ENCODE data around the gene HS3ST3B1. TPM values are rescaled to one million over a fixed set of nuclear protein-coding genes. Genes with fewer than 3 reads are reported as not detected.
A peak's percentile ranks its signal among the peaks of the same experiment; 100 is the strongest.

The HS3ST3B1 gene
- polyA plus RNA-seq (2013, experiment 1 of 2), result 12.2 TPM
- 9.6 TPM for polyA plus RNA-seq (2013, experiment 2 of 2)

DNA sequence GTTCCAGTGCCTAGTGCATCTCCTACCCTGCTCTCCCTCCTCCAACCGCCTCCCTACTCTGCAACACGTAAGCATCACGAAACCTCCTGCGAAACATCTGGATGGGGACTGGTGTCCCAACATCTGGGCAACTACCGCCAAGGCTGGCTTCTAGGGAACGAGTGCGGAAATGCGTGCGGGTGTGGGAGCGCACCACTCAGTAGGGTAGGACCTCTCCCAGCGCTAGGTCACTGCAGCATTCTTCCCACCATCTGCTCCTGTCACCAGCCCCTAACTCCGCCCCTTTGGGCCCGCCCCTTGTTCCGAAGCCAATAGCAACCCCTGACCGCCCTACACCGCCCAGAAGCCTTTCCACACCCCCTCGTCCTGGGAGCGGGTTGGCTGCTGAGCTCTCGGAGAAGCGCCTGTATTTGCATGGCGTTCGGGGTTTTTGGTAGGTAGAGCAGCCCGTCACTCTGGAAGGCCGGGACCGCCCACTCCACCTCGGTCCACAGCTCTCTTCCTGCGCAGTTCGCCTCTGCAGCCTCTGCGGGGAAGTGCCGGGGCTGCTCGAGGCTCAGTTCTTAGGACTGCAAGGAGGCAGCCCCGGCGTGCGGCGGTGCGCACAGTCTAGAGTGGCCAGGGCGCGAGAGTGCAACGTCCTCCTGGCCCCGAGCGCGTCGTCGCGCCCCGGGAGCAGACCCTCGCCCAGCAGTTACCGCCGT is at the start of gene HS3ST3B1:
Gene HS3ST3B1 (plus strand): TSS at position 507 of the 704 bp plus-strand sequence. CDS start 438 bp downstream, outside the sequence.
- H3K4me1 ChIP-seq (ENCODE audit: control insufficient read depth, insufficient read depth, low read length, poor library complexity, severe bottlenecking), result peaks cover 7% of the 10 kb centered on the region
- no peaks in the 10 kb centered on the region for H3K9me3 ChIP-seq (ENCODE audit: control insufficient read depth, low read length)
- WGBS, 2 experiments (ENCODE audit: insufficient coverage in 2 of 2), result 0 to 1% methylated on average over 34 to 38 of the region's 49 CpGs
- H3K27ac ChIP-seq (ENCODE audit: low read depth, low read length, severe bottlenecking), result peak within 1 kb of the TSS; percentile 71
- H3K4me3 ChIP-seq (ENCODE audit: extremely low read depth, insufficient read depth, low read length, poor library complexity, severe bottlenecking), result peak within 1 kb of the TSS; percentile 70
- H3K36me3 ChIP-seq (ENCODE audit: control insufficient read depth, insufficient read depth, low read length), result no peaks in the 10 kb centered on the region

DNA sequence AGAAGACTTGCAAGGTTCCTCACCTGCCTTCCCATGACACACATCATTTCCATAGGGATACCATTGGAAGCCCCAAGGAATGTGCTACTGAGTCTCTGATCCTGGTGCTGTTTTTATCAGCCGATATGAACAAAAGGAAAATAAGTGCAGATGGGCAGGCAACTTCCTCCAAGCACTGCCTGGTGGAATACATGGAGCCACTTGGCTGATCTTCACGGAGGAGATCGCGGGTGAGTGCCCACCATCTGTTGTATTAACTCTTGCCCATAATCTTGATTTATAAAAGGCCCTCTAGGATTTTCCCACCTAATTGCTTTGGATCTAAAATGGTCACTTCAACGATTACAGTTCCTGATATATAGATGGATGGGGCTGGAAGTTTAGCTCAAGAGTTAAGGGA is 39.5 kb upstream of the HS3ST3B1 start:
- 89 to 98% methylated on average over 5 of the region's 5 CpGs for WGBS, 2 experiments (ENCODE audit: insufficient coverage in 2 of 2)
- Histone ChIP-seq H3K27ac (ENCODE audit: low read depth, low read length, severe bottlenecking) (no peak overlapping the region), H3K9me3 (ENCODE audit: control insufficient read depth, low read length) (no peaks in the 10 kb centered on the region), H3K36me3 (ENCODE audit: control insufficient read depth, insufficient read depth, low read length) (no peaks in the 10 kb centered on the region), H3K4me1 (ENCODE audit: control insufficient read depth, insufficient read depth, low read length, poor library complexity, severe bottlenecking) (no peaks in the 10 kb centered on the region), H3K4me3 (ENCODE audit: extremely low read depth, insufficient read depth, low read length, poor library complexity, severe bottlenecking) (no peak overlapping the region)

DNA sequence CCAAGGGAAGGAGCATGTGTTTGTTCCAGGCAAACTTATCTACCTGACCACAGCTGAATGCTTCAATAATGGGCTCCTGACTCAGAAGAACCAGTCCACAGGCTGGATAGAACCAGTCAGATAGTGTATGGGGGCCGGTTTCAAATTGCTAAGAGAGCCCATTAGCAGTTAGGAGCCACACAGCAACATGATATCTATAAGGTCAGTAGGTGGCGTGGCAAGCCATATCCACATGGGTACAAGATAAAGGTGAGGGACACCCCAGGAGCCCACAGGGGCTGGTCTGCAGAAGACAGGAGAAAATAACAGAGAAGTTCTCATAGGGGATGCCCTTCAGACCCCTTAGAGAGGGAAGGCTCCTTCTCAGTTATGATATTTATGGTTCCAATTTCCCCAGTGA is 32.6 kb upstream of the HS3ST3B1 start:
- WGBS, 2 experiments (ENCODE audit: insufficient coverage in 2 of 2), result 71 to 100% methylated on average over 1 of the region's 2 CpGs
- Histone ChIP-seq H3K27ac (ENCODE audit: low read depth, low read length, severe bottlenecking) (no peak overlapping the region), H3K4me3 (ENCODE audit: extremely low read depth, insufficient read depth, low read length, poor library complexity, severe bottlenecking) (no peak overlapping the region), H3K9me3 (ENCODE audit: control insufficient read depth, low read length) (no peaks in the 10 kb centered on the region), H3K36me3 (ENCODE audit: control insufficient read depth, insufficient read depth, low read length) (no peaks in the 10 kb centered on the region), H3K4me1 (ENCODE audit: control insufficient read depth, insufficient read depth, low read length, poor library complexity, severe bottlenecking) (no peaks in the 10 kb centered on the region)

DNA sequence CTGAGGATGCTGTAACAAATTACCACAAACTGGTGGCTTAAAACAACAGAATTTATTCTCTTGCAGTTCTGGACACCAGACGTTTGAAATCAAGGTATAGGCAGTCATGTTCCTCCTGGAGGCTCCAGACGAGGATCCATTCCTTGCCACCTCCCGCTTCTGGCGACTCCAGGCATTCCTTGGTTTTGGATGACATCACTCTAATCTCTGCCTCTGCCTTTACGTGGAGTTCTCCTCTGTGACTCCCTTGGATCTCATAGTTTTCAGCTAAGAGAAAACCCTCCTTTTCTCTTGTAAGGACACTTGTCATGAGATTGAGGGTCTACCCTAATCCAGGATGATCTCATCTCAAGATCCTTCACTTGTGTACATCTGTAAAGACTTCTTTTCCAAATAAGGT is 31.4 kb upstream of the HS3ST3B1 start:
- H3K27ac ChIP-seq (ENCODE audit: low read depth, low read length, severe bottlenecking), result no peak overlapping the region
- 62 to 80% methylated on average over 3 to 5 of the region's 5 CpGs for WGBS, 2 experiments (ENCODE audit: insufficient coverage in 2 of 2)
- no peaks in the 10 kb centered on the region for H3K36me3 ChIP-seq (ENCODE audit: control insufficient read depth, insufficient read depth, low read length)
- no peak overlapping the region for H3K4me3 ChIP-seq (ENCODE audit: extremely low read depth, insufficient read depth, low read length, poor library complexity, severe bottlenecking)
- no peaks in the 10 kb centered on the region for H3K4me1 ChIP-seq (ENCODE audit: control insufficient read depth, insufficient read depth, low read length, poor library complexity, severe bottlenecking)
- H3K9me3 ChIP-seq (ENCODE audit: control insufficient read depth, low read length), result no peaks in the 10 kb centered on the region

DNA sequence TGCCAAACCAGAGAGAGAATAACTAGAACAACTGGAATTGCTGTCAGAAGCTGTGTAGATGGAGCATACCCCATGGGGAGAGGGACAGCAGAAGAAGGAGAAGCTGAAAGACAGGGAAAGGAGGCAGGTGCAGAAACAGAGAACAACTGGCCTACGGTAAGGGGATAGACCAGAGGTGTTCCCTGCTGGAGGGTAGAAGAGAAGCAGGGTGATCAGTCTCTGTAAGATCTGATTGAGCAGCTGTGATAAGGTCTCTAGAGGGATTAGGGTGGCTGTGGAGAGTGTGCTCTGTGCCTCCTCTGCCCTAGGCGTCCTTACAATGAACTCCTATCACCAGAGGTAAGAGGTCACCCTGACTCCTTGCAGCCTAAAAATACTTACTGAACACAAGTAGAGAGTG is 30.4 kb upstream of the HS3ST3B1 start:
- no peaks in the 10 kb centered on the region for H3K9me3 ChIP-seq (ENCODE audit: control insufficient read depth, low read length)
- WGBS, 2 experiments (ENCODE audit: insufficient coverage in 2 of 2), result 80 to 94% methylated on average over 1 of the region's 2 CpGs

DNA sequence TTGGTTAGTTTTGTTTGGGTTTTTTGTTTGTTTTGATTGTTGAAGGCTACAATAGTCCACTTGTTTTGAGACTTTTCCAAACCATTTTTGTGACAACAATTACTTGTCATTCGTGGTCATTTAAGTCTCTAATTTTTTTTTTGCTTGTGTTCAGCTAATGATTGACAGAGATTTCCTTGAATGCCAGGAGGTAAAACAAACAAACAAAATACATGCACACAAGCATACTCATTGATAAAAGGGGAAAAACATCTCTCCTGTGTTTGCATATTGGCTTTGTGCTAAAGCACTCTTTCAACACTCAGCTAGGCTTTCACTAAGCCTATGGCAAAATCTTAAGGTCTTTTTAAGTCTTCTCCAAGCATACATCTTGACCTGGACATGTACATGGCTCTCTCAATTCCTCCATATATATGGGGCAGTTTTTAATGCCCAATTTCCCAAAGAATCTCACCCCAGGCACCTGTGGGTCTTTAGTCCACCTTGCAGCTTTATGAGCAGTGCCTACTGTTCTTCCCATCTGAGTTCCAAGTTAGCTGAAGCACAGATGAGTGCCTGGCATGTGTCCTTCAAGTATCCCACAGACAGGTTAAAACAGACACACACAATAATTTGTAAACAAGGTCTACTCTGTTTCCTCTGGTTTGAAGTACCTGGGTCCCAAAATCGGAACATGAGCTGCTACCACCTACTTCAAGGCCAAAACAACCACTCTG is 24.2 kb upstream of the HS3ST3B1 start:
- no peaks in the 10 kb centered on the region for H3K9me3 ChIP-seq (ENCODE audit: control insufficient read depth, low read length)
- H3K36me3 ChIP-seq (ENCODE audit: control insufficient read depth, insufficient read depth, low read length), result no peaks in the 10 kb centered on the region
- no peak overlapping the region for H3K27ac ChIP-seq (ENCODE audit: low read depth, low read length, severe bottlenecking)
- WGBS, 2 experiments (ENCODE audit: insufficient coverage in 2 of 2), result no CpG with 5 or more reads among the region's 2 CpGs
- H3K4me3 ChIP-seq (ENCODE audit: extremely low read depth, insufficient read depth, low read length, poor library complexity, severe bottlenecking), result no peak overlapping the region
- H3K4me1 ChIP-seq (ENCODE audit: control insufficient read depth, insufficient read depth, low read length, poor library complexity, severe bottlenecking), result no peaks in the 10 kb centered on the region

More for the DNA sequence above, 30.4 kb upstream of the HS3ST3B1 start:
- Histone ChIP-seq H3K36me3 (ENCODE audit: control insufficient read depth, insufficient read depth, low read length) (no peaks in the 10 kb centered on the region), H3K4me3 (ENCODE audit: extremely low read depth, insufficient read depth, low read length, poor library complexity, severe bottlenecking) (no peak overlapping the region), H3K4me1 (ENCODE audit: control insufficient read depth, insufficient read depth, low read length, poor library complexity, severe bottlenecking) (no peaks in the 10 kb centered on the region), H3K27ac (ENCODE audit: low read depth, low read length, severe bottlenecking) (no peak overlapping the region)

DNA sequence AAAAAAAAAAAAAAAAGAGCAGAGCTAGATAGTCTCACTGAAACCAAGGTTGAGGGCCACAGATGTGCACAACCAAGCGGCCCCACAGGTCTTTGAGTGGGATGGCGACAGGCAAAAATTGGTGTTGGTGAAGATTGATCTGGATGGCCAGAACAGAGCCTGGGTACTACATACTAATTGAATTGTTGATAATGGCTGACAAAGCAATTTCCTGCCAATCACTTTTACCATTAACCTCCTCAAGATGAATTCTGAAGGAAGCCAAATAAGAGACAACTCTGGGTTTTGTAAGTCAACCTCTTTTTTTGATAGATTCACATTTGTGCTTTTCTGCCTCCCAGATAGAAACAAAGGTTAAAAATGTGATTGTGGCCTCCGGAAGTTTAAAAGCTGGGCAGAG is 19.4 kb upstream of the HS3ST3B1 start:
- H3K27ac ChIP-seq (ENCODE audit: low read depth, low read length, severe bottlenecking), result no peak overlapping the region
- 80 to 100% methylated on average over 1 to 2 of the region's 3 CpGs for WGBS, 2 experiments (ENCODE audit: insufficient coverage in 2 of 2)
- H3K36me3 ChIP-seq (ENCODE audit: control insufficient read depth, insufficient read depth, low read length), result no peaks in the 10 kb centered on the region
- H3K4me3 ChIP-seq (ENCODE audit: extremely low read depth, insufficient read depth, low read length, poor library complexity, severe bottlenecking), result no peak overlapping the region
- H3K4me1 ChIP-seq (ENCODE audit: control insufficient read depth, insufficient read depth, low read length, poor library complexity, severe bottlenecking), result no peaks in the 10 kb centered on the region
- no peaks in the 10 kb centered on the region for H3K9me3 ChIP-seq (ENCODE audit: control insufficient read depth, low read length)

DNA sequence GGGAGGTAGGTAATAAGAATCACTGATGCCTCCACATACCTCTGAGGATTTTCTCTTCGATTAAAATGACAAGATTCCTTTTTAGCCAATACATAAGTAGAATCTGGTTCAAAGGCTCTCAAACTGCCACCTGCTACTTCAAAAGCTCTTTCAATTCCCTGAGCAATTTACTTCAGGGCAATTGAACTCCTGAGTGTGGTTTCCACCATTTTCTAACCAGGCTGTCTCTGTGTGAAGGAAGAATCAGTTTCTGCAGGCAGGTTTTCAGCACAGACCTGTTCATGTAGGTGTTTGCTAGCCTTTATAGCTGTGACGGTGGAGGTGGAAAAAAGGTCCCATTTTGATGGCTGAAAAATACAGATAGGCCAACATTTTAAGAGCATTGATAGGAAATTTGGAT is 18.2 kb upstream of the HS3ST3B1 start:
- WGBS, 2 experiments (ENCODE audit: insufficient coverage in 2 of 2), result 100% methylated on average over 1 of the region's 2 CpGs; no CpG with 5 or more reads in 1 of the 2 experiments
- H3K27ac ChIP-seq (ENCODE audit: low read depth, low read length, severe bottlenecking), result no peak overlapping the region
- H3K36me3 ChIP-seq (ENCODE audit: control insufficient read depth, insufficient read depth, low read length), result no peaks in the 10 kb centered on the region
- no peak overlapping the region for H3K4me3 ChIP-seq (ENCODE audit: extremely low read depth, insufficient read depth, low read length, poor library complexity, severe bottlenecking)
- H3K4me1 ChIP-seq (ENCODE audit: control insufficient read depth, insufficient read depth, low read length, poor library complexity, severe bottlenecking), result no peaks in the 10 kb centered on the region
- no peaks in the 10 kb centered on the region for H3K9me3 ChIP-seq (ENCODE audit: control insufficient read depth, low read length)

DNA sequence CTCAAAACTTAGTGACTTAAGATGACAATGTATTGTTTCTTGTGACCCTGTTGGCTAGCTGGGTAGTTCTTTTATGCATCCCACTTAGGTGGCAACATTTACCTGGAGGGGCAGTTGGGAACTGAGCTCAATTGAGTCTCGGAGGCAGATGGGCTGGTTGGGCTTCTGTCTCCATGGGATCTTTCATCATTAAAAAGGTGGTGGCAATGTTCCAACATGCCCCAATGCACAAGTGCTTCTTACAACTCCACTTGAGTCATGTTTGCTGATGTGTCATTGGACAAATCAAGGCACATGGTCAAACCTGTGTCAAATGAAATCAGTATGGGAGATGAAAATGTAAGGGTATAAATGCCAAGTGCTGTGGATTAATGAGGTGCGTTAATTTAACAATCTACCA is 11.7 kb upstream of the HS3ST3B1 start:
- no peaks in the 10 kb centered on the region for H3K4me1 ChIP-seq (ENCODE audit: control insufficient read depth, insufficient read depth, low read length, poor library complexity, severe bottlenecking)
- 78% methylated on average over 1 of the region's 2 CpGs; no CpG with 5 or more reads in 1 of the 2 experiments for WGBS, 2 experiments (ENCODE audit: insufficient coverage in 2 of 2)
- no peak overlapping the region for H3K27ac ChIP-seq (ENCODE audit: low read depth, low read length, severe bottlenecking)
- H3K36me3 ChIP-seq (ENCODE audit: control insufficient read depth, insufficient read depth, low read length), result no peaks in the 10 kb centered on the region
- H3K4me3 ChIP-seq (ENCODE audit: extremely low read depth, insufficient read depth, low read length, poor library complexity, severe bottlenecking), result no peak overlapping the region
- H3K9me3 ChIP-seq (ENCODE audit: control insufficient read depth, low read length), result no peaks in the 10 kb centered on the region

DNA sequence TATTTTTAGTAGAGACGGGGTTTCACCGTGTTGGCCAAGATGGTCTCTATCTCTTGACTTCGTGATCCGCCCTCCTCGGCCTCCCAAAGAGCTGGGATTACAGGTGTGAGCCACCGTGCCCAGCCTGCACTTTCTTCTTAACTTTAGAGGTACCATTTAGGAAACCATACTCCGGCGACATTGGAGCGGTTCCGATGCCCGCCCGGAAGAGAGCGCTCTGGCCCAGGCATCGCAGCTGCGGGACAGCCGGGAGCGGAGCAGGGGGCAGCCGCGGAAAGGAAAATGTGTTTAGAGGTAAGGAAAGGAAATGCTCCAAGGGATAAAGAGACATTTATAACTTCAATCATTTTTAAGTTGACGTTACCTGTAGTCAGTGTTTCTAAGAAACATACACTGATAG is 6.0 kb upstream of the HS3ST3B1 start:
- 86 to 90% methylated on average over 9 to 10 of the region's 20 CpGs for WGBS, 2 experiments (ENCODE audit: insufficient coverage in 2 of 2)

DNA sequence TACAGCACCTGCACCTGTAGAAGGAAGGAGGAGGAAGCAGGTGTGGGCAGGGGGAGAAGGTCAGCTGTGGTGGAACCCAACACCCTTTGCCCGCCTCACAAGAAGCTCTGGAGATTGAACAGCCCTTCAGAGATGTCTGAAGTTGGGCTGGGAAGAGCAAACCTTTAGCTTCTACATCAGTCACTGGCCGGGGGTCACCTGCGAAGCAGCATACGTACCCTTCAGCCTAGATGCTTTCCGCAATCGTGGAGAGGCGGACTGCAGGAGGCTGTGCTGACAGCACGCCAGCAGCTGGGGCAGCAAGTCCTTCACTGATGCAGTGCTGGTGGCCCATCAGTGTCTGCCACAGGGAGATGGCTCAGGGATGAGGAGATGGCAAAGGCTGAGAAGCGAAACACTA is 5.2 kb upstream of the HS3ST3B1 start:
- Histone ChIP-seq H3K27ac (ENCODE audit: low read depth, low read length, severe bottlenecking) (no peak overlapping the region), H3K9me3 (ENCODE audit: control insufficient read depth, low read length) (no peaks in the 10 kb centered on the region), H3K36me3 (ENCODE audit: control insufficient read depth, insufficient read depth, low read length) (no peaks in the 10 kb centered on the region), H3K4me3 (ENCODE audit: extremely low read depth, insufficient read depth, low read length, poor library complexity, severe bottlenecking) (no peak overlapping the region), H3K4me1 (ENCODE audit: control insufficient read depth, insufficient read depth, low read length, poor library complexity, severe bottlenecking) (peaks cover 7% of the 10 kb centered on the region)
- 92 to 93% methylated on average over 8 of the region's 9 CpGs for WGBS, 2 experiments (ENCODE audit: insufficient coverage in 2 of 2)

More for the DNA sequence above, 6.0 kb upstream of the HS3ST3B1 start:
- no peak overlapping the region for H3K27ac ChIP-seq (ENCODE audit: low read depth, low read length, severe bottlenecking)
- no peak overlapping the region for H3K4me3 ChIP-seq (ENCODE audit: extremely low read depth, insufficient read depth, low read length, poor library complexity, severe bottlenecking)
- no peaks in the 10 kb centered on the region for H3K36me3 ChIP-seq (ENCODE audit: control insufficient read depth, insufficient read depth, low read length)
- H3K4me1 ChIP-seq (ENCODE audit: control insufficient read depth, insufficient read depth, low read length, poor library complexity, severe bottlenecking), result peaks cover 7% of the 10 kb centered on the region
- H3K9me3 ChIP-seq (ENCODE audit: control insufficient read depth, low read length), result no peaks in the 10 kb centered on the region
